CD4-positive, alpha-beta T cell (primary cell): ENCODE results near the gene ADGRV1. TPM values are rescaled to one million over a fixed set of nuclear protein-coding genes. Genes with fewer than 3 reads are reported as not detected.

ENCODE experiments used
- ATAC-seq: fragments of 200-7000 bp; cut with Tn5 transposase; one replicate; pipeline ENCODE4 v1.10.0; 2022; ENCODE audit warnings: mild to moderate bottlenecking; ENCODE audit not compliant: poor library complexity
- CTCF ChIA-PET: fragments of 350-600 bp; sonication (Branson Sonifier 250); formaldehyde crosslinking; loops from one replicate; lab custom pipeline; 2021; ENCODE audit warnings: antibody characterized with exemption, inconsistent platforms; lab: Charles Lee
- POLR2A ChIA-PET: fragments of 350-600 bp; sonication (Branson Sonifier 250); formaldehyde crosslinking; loops from one replicate; lab custom pipeline; 2021; ENCODE audit warnings: antibody characterized with exemption, inconsistent platforms; lab: Charles Lee
- DNase-seq, 14 experiments: peaks; one replicate each; pipeline ENCODE4 v3.0.0-alpha.2; 2013 to 2020; ENCODE audit warnings: mixed read lengths in 2 of 14
- H3K27ac ChIP-seq, 2 donors: one replicate each; pipeline versions ENCODE4 v1.5.1 to v1.7.0; 2013; ENCODE audit warnings: low read length in 2 of 2, low read depth in 1 of 2, mild to moderate bottlenecking in 1 of 2
- H3K27me3 ChIP-seq, 2 experiments: 1 replicate in 1 of 2; 2 replicates in 1 of 2; pipeline versions ENCODE4 v1.6.1 to v1.7.0; 2013; ENCODE audit warnings: low read length in 2 of 2, control low read depth in 1 of 2, mild to moderate bottlenecking in 1 of 2, moderate library complexity in 1 of 2; ENCODE audit not compliant: insufficient read depth in 2 of 2, control insufficient read depth in 1 of 2
- H3K36me3 ChIP-seq: one replicate; pipeline ENCODE4 v1.6.1; 2013; ENCODE audit warnings: low read length, control low read depth; ENCODE audit not compliant: insufficient read depth
- H3K4me1 ChIP-seq: one replicate; pipeline ENCODE4 v1.6.1; 2013; ENCODE audit warnings: low read length, control low read depth; ENCODE audit not compliant: insufficient read depth
- H3K4me3 ChIP-seq: one replicate; pipeline ENCODE4 v1.5.1; 2013; ENCODE audit warnings: mild to moderate bottlenecking, low read length, moderate library complexity
- H3K9me3 ChIP-seq, 2 experiments: 1 replicate in 1 of 2; 2 replicates in 1 of 2; pipeline versions ENCODE4 v1.6.1 to v1.7.0; 2013; ENCODE audit warnings: low read length in 2 of 2, mild to moderate bottlenecking in 2 of 2, control low read depth in 1 of 2, moderate library complexity in 1 of 2; ENCODE audit not compliant: control insufficient read depth in 1 of 2, insufficient read depth in 1 of 2
- H3K27ac Mint-ChIP-seq: one replicate; pipeline ENCODE4 v1.8.0; 2020; ENCODE audit warnings: mixed read lengths
- H3K27me3 Mint-ChIP-seq: one replicate; pipeline ENCODE4 v1.8.0; 2021; ENCODE audit warnings: mixed read lengths
- H3K36me3 Mint-ChIP-seq: one replicate; pipeline ENCODE4 v1.8.0; 2021; ENCODE audit warnings: low read depth, mixed read lengths
- H3K4me1 Mint-ChIP-seq: one replicate; pipeline ENCODE4 v1.8.0; 2021; ENCODE audit warnings: low read depth, mixed read lengths
- H3K4me3 Mint-ChIP-seq: one replicate; pipeline ENCODE4 v1.8.0; 2020; ENCODE audit warnings: mild to moderate bottlenecking, mixed read lengths
- H3K9me3 Mint-ChIP-seq: one replicate; pipeline ENCODE4 v1.8.0; 2020; ENCODE audit warnings: mixed read lengths
- intact Hi-C, 2 experiments: fragments of 100-400 bp; cut with DNase I in 1 of 2; cut with micrococcal nuclease in 1 of 2; formaldehyde crosslinking; loops; one replicate each; pipeline versions ENCODE4 v1.15.1 to v1.9.0; 2023 to 2025; cut with DNase I, micrococcal nuclease
- total RNA-seq, 174 experiments: library from RNA in 2 of 174; stranded (reverse) in 2 of 174; gene quantifications; one replicate each; pipeline ENCODE4 v1.2.3 and lab custom pipeline; 2021 to 2026
- TF ChIP-seq, protein P1 (sequence below): fragments of 200-600 bp; IDR thresholded peaks from one replicate; pipeline ENCODE4 v1.8.0; 2022; ENCODE audit warnings: antibody characterized with exemption, mild to moderate bottlenecking

ADGRV1 gene
- total RNA-seq, 2 experiments from 2014 or later: 0.81 to 1.2 TPM

DNA sequence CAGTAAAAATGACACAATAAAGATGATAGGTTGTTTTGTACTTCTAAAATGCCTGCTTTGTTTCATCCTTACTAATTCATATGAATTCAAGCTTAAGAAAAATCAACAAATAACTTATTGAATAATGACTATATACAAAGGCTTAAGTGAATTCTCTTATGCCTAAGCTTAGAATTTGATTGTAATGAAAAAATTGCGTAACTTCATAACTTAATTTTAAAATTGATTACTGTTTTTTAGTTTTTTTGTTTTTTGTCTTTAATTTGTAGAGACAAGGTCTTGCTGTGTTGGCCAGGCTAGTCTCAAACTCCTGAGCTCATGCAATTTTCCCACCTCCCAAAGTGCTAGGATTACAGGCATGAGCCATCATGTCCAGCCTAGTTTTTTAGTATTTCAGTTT is 432.6 kb downstream of the ADGRV1 start:
- POLR2A ChIA-PET: no interaction called here
- intact Hi-C loops: no loop called here
- no peaks in the 10 kb centered on the region for H3K27me3 ChIP-seq

GRCh38 chr5:90994796-90995195 is 436.2 kb downstream of the ADGRV1 start:
- intact Hi-C loops: no loop called here
- Mint-ChIP-seq H3K27ac (no peak overlapping the region), H3K4me1 (no peaks in the 10 kb centered on the region), H3K36me3 (no peaks in the 10 kb centered on the region), H3K27me3 (no peaks in the 10 kb centered on the region), H3K9me3 (peaks cover 12% of the 10 kb centered on the region), H3K4me3 (no peak overlapping the region)
- no peak for ATAC-seq
- DNase-seq: no peak
- POLR2A ChIA-PET: no interaction called here
- CTCF ChIA-PET: no interaction called here
- Histone ChIP-seq H3K9me3 (peaks cover 4 to 8% of the 10 kb centered on the region in 2 experiments), H3K4me3 (no peak overlapping the region), H3K27me3 (no peaks in the 10 kb centered on the region), H3K36me3 (no peaks in the 10 kb centered on the region), H3K4me1 (no peaks in the 10 kb centered on the region), H3K27ac (no peak overlapping the region)
- TF ChIP-seq, protein P1, sequence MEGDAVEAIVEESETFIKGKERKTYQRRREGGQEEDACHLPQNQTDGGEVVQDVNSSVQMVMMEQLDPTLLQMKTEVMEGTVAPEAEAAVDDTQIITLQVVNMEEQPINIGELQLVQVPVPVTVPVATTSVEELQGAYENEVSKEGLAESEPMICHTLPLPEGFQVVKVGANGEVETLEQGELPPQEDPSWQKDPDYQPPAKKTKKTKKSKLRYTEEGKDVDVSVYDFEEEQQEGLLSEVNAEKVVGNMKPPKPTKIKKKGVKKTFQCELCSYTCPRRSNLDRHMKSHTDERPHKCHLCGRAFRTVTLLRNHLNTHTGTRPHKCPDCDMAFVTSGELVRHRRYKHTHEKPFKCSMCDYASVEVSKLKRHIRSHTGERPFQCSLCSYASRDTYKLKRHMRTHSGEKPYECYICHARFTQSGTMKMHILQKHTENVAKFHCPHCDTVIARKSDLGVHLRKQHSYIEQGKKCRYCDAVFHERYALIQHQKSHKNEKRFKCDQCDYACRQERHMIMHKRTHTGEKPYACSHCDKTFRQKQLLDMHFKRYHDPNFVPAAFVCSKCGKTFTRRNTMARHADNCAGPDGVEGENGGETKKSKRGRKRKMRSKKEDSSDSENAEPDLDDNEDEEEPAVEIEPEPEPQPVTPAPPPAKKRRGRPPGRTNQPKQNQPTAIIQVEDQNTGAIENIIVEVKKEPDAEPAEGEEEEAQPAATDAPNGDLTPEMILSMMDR: no peak

More for the DNA sequence above, 432.6 kb downstream of the ADGRV1 start:
- CTCF ChIA-PET: no interaction called here
- H3K27ac ChIP-seq: no peak overlapping the region
- H3K36me3 Mint-ChIP-seq: no peaks in the 10 kb centered on the region
- no peak overlapping the region for H3K27ac Mint-ChIP-seq
- peaks cover 12% of the 10 kb centered on the region for H3K9me3 Mint-ChIP-seq
- H3K27me3 Mint-ChIP-seq: no peaks in the 10 kb centered on the region
- H3K4me3 ChIP-seq: no peak overlapping the region
- TF ChIP-seq, protein P1: no peak
- ATAC-seq: no peak
- H3K4me3 Mint-ChIP-seq: no peak overlapping the region
- no peaks in the 10 kb centered on the region for H3K36me3 ChIP-seq
- H3K9me3 ChIP-seq: peaks cover 3% of the 10 kb centered on the region in 2 experiments
- no peaks in the 10 kb centered on the region for H3K4me1 ChIP-seq
- DNase-seq: no peak
- no peaks in the 10 kb centered on the region for H3K4me1 Mint-ChIP-seq

DNA sequence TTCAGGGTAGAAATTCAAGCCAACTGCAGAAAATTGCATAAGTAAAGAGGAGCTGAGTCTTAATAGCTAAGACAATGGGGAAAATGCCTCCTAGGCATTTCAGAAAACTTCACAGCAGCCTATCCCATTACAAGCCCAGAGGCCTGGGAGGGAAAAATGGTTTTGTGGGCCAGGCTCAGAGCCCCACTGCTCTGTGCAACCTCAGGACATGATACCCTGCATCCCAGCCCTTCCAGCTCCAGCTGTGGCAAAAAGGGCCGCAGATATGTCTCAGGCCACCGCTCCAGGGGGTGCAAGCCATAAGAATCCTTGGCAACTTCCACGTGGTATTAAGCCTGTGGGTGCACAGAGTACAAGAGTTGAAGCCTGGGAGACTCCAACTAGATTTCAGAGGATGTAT is 437.5 kb downstream of the ADGRV1 start:
- Histone ChIP-seq H3K36me3 (no peaks in the 10 kb centered on the region), H3K9me3 (peaks cover 4 to 8% of the 10 kb centered on the region in 2 experiments), H3K27ac (no peak overlapping the region), H3K4me3 (no peak overlapping the region), H3K4me1 (no peaks in the 10 kb centered on the region), H3K27me3 (no peaks in the 10 kb centered on the region)
- H3K9me3 Mint-ChIP-seq: peaks cover 12% of the 10 kb centered on the region
- H3K27me3 Mint-ChIP-seq: no peaks in the 10 kb centered on the region
- intact Hi-C loops: no loop called here
- H3K4me3 Mint-ChIP-seq: no peak overlapping the region
- H3K36me3 Mint-ChIP-seq: no peaks in the 10 kb centered on the region
- no peak for ATAC-seq
- DNase-seq: no peak
- TF ChIP-seq, protein P1: no peak
- H3K4me1 Mint-ChIP-seq: no peaks in the 10 kb centered on the region
- no peak overlapping the region for H3K27ac Mint-ChIP-seq
- CTCF ChIA-PET: no interaction called here
- POLR2A ChIA-PET: no interaction called here
